PC-3 (cell line): ENCODE measurements around the gene COL6A1. TPM values are rescaled to one million over a fixed set of nuclear protein-coding genes. Genes with fewer than 3 reads are reported as not detected.

Experiments
- ATAC-seq: fragments of 200-7000 bp; cut with Tn5 transposase; 2 replicates; pipeline ENCODE4 v1.9.1; 2020; ENCODE audit warnings: mild to moderate bottlenecking, moderate library complexity
- BruUV-seq: library from RNA; stranded (reverse); fragments of 400-500 nt; replicated peaks from 2 replicates; lab custom pipeline; 2021; lab: Mats Ljungman, UMichigan
- CTCF ChIA-PET: fragments of 300-600 bp; sonication (Branson Sonifier 250); formaldehyde crosslinking; loops from one replicate; lab custom pipeline; 2022; ENCODE audit warnings: antibody characterized with exemption; lab: Charles Lee
- POLR2A ChIA-PET: fragments of 300-600 bp; sonication (Branson Sonifier 250); formaldehyde crosslinking; loops from one replicate; lab custom pipeline; 2022; ENCODE audit warnings: antibody characterized with exemption; ENCODE audit not compliant: unreplicated experiment; lab: Charles Lee
- DNase-seq: peaks from one replicate; pipeline ENCODE4 v3.0.0-alpha.2; 2015
- H2AFZ ChIP-seq: fragments of 300-600 bp; sonication (generic); 2 replicates; pipeline ENCODE4 v1.6.0; 2016; ENCODE audit warnings: antibody characterized with exemption, low read length
- H3F3A ChIP-seq: fragments of 300-600 bp; sonication (generic); one replicate; pipeline ENCODE4 v1.6.0; 2017; ENCODE audit warnings: antibody characterized with exemption, low read length, control low read depth, mild to moderate bottlenecking; ENCODE audit not compliant: unreplicated experiment
- H3K27ac ChIP-seq: fragments of 300-600 bp; sonication (generic); 2 replicates; pipeline ENCODE4 v1.5.1; 2016; ENCODE audit warnings: mild to moderate bottlenecking, low read length
- H3K27me3 ChIP-seq: fragments of 300-600 bp; sonication (generic); 2 replicates; pipeline ENCODE4 v1.6.1; 2016; ENCODE audit warnings: low read length, mixed read lengths
- H3K36me3 ChIP-seq: fragments of 300-600 bp; sonication (generic); 2 replicates; pipeline ENCODE4 v1.6.1; 2016; ENCODE audit warnings: low read depth, mixed run types, low read length, mixed read lengths
- H3K4me1 ChIP-seq: fragments of 300-600 bp; sonication (generic); 2 replicates; pipeline ENCODE4 v1.5.1; 2016; ENCODE audit warnings: low read length; ENCODE audit not compliant: insufficient read depth
- H3K4me2 ChIP-seq: fragments of 300-600 bp; sonication (generic); 2 replicates; pipeline ENCODE4 v1.6.0; 2016; ENCODE audit warnings: low read length
- H3K4me3 ChIP-seq: fragments of 300-600 bp; sonication (generic); 2 replicates; pipeline ENCODE4 v1.5.1; 2016; ENCODE audit warnings: mild to moderate bottlenecking, low read length, mixed read lengths
- H3K79me2 ChIP-seq: fragments of 300-600 bp; sonication (generic); 2 replicates; pipeline ENCODE4 v1.6.1; 2017; ENCODE audit warnings: low read length, mixed read lengths
- H3K9ac ChIP-seq: fragments of 300-600 bp; sonication (generic); 2 replicates; pipeline ENCODE4 v1.6.0; 2016; ENCODE audit warnings: mild to moderate bottlenecking, low read length
- H3K9me2 ChIP-seq: fragments of 300-600 bp; sonication (generic); replicated peaks from 2 replicates; pipeline ENCODE4 v1.6.1; 2016; ENCODE audit warnings: mixed run types, low read length, mixed read lengths
- H3K9me3 ChIP-seq: fragments of 300-600 bp; sonication (generic); 2 replicates; pipeline ENCODE4 v1.6.1; 2016; ENCODE audit warnings: low read length, mixed read lengths
- H4K20me1 ChIP-seq: fragments of 300-600 bp; sonication (generic); 2 replicates; pipeline ENCODE4 v1.6.1; 2016; ENCODE audit warnings: low read length, mixed read lengths
- EZH2 ChIP-seq: fragments of 300-600 bp; sonication (generic); IDR thresholded peaks from one replicate; pipeline ENCODE4 v1.6.1; 2017; ENCODE audit warnings: antibody characterized with exemption, mild to moderate bottlenecking, low read length; ENCODE audit not compliant: unreplicated experiment
- EZH2phosphoT487 ChIP-seq: fragments of 300-600 bp; sonication (generic); IDR thresholded peaks from 2 replicates; pipeline ENCODE4 v1.6.1; 2018; ENCODE audit warnings: mild to moderate bottlenecking, antibody characterized with exemption, low read length, borderline replicate concordance
- intact Hi-C: fragments of 100-400 bp; cut with micrococcal nuclease; formaldehyde crosslinking; loops from 2 replicates; pipeline ENCODE4 v1.9.0; 2023
- total RNA-seq: library from RNA; depleted of rRNA; stranded (reverse); fragments of >200 nt; gene quantifications from 2 replicates; pipeline ENCODE4 v1.2.3, GENCODE V29; 2014
- TF ChIP-seq, protein P1 (sequence below): fragments of 300-600 bp; sonication (generic); conservative IDR thresholded peaks from 2 replicates; pipeline ENCODE4 v1.5.1; 2017; ENCODE audit warnings: antibody characterized with exemption, low read depth, mild to moderate bottlenecking, low read length

Gene COL6A1
- total RNA-seq, 1 experiment from 2014 or later = 487 TPM

- DNase-seq (no peak), ATAC-seq (no peak)
- H3K27me3 ChIP-seq = no peaks in the 10 kb centered on the region
- no TSS peak for BruUV-seq
- intact Hi-C loops = no loop called here
- H3K9ac ChIP-seq = no peak overlapping the region
- no peaks in the 10 kb centered on the region for H3K36me3 ChIP-seq
- H3K27ac ChIP-seq = no peak overlapping the region
- H3K9me3 ChIP-seq = no peaks in the 10 kb centered on the region
- peaks cover 3% of the 10 kb centered on the region; the same call in 1 of the 2 replicates for H3K4me1 ChIP-seq
- no peaks in the 10 kb centered on the region for H4K20me1 ChIP-seq
- no peak overlapping the region for H3K4me3 ChIP-seq
- no peak overlapping the region for H2AFZ ChIP-seq
- TF ChIP-seq, protein P1, sequence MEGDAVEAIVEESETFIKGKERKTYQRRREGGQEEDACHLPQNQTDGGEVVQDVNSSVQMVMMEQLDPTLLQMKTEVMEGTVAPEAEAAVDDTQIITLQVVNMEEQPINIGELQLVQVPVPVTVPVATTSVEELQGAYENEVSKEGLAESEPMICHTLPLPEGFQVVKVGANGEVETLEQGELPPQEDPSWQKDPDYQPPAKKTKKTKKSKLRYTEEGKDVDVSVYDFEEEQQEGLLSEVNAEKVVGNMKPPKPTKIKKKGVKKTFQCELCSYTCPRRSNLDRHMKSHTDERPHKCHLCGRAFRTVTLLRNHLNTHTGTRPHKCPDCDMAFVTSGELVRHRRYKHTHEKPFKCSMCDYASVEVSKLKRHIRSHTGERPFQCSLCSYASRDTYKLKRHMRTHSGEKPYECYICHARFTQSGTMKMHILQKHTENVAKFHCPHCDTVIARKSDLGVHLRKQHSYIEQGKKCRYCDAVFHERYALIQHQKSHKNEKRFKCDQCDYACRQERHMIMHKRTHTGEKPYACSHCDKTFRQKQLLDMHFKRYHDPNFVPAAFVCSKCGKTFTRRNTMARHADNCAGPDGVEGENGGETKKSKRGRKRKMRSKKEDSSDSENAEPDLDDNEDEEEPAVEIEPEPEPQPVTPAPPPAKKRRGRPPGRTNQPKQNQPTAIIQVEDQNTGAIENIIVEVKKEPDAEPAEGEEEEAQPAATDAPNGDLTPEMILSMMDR = no peak
- TF ChIP-seq EZH2 (no peak), EZH2phosphoT487 (no peak)
- ChIA-PET POLR2A (no interaction called here), CTCF (no interaction called here)
- H3K4me2 ChIP-seq = no peak overlapping the region
- H3K79me2 ChIP-seq = no peaks in the 10 kb centered on the region
- H3F3A ChIP-seq = no peaks in the 10 kb centered on the region
- no peaks in the 10 kb centered on the region for H3K9me2 ChIP-seq
These were observed 56.8 kb downstream of the COL6A1 start for GRCh38 chr21:46038341-46038829.

DNA sequence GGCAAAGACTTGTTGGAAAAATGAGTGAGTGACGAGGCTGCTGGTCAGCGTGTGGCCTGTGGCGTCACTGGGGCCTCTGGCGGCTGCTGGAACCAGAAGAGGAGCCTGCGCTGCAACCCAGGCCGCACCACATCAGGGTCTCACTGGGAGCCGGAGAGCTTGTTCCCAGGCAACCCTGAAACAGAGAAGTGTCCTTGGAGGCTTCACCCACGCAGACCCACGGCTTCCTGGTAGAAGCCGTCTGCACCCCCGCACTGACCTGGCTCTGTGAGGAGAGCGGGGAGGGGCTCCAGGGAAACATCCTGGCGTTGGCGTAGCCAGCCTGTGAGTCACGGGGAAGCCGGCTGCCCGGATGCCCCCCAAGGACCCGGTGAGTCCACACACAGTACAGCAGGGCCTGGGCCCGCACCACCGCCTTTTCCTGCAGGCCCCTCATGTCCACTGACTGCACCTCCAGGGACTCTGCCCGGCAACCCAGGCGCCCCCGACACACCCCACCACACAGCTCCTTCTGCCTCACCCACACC lies 57.4 kb downstream of the COL6A1 start:
- no peak overlapping the region for H3K4me3 ChIP-seq
- no peaks in the 10 kb centered on the region for H3K79me2 ChIP-seq
- no peaks in the 10 kb centered on the region for H3K36me3 ChIP-seq
- H3K9ac ChIP-seq = no peak overlapping the region
- H3K27ac ChIP-seq = no peak overlapping the region
- TF ChIP-seq EZH2 (no peak), EZH2phosphoT487 (no peak)
- TF ChIP-seq, protein P1 = no peak
- no peaks in the 10 kb centered on the region for H3K9me2 ChIP-seq
- POLR2A ChIA-PET = no interaction called here
- no peaks in the 10 kb centered on the region for H3K27me3 ChIP-seq
- intact Hi-C loops = no loop called here
- H3K4me1 ChIP-seq = peaks cover 2% of the 10 kb centered on the region; the same call in 1 of the 2 replicates
- DNase-seq = no peak
- no peak overlapping the region for H3K4me2 ChIP-seq
- no peak overlapping the region for H2AFZ ChIP-seq
- BruUV-seq = no TSS peak
- ATAC-seq = no peak
- H3K9me3 ChIP-seq = no peaks in the 10 kb centered on the region
- CTCF ChIA-PET = no interaction called here
- H3F3A ChIP-seq = no peaks in the 10 kb centered on the region
- no peaks in the 10 kb centered on the region for H4K20me1 ChIP-seq

- Histone ChIP-seq H3K36me3 (no peaks in the 10 kb centered on the region), H3K27me3 (no peaks in the 10 kb centered on the region), H3K9ac (no peak overlapping the region), H3K4me1 (no peaks in the 10 kb centered on the region), H3F3A (no peaks in the 10 kb centered on the region), H3K4me3 (no peak overlapping the region), H3K9me2 (no peaks in the 10 kb centered on the region), H3K4me2 (no peak overlapping the region), H3K79me2 (no peaks in the 10 kb centered on the region), H3K9me3 (no peaks in the 10 kb centered on the region), H2AFZ (no peak overlapping the region), H3K27ac (no peak overlapping the region), H4K20me1 (no peaks in the 10 kb centered on the region)
- no peak for DNase-seq
- POLR2A ChIA-PET = no interaction called here
- ATAC-seq = no peak
- TF ChIP-seq EZH2phosphoT487 (no peak), EZH2 (no peak)
- TF ChIP-seq, protein P1 = no peak
- no TSS peak for BruUV-seq
- intact Hi-C loops = no loop called here
- CTCF ChIA-PET = no interaction called here
These were observed 58.5 kb downstream of the COL6A1 start for GRCh38 chr21:46039891-46040660.
